Medulla oblongata (tissue), 1 donor: ENCODE measurements around the gene PTPN18.

ENCODE experiments used
- DNase-seq: peaks from one replicate; pipeline ENCODE4 v3.0.0-alpha.2; 2015; ENCODE audit errors: extremely low spot score

Gene PTPN18

DNA sequence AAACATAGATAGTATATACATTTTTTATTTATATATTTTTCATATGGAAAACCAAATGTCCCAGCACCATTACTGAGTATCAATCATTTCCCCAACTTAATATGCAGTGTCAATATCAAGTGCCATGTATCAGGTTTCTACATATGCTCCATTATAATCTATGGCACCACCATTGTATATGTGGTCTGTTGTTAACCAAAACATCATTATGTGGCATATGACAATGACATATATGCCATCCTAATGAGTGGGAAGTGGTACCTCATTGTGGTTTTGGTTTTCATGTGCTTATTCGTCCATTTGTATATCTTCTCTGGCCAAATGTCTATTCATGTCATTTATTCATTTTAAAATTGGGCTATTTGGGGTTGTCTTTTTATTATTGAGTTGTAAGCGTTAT is 9.2 kb downstream of the PTPN18 start:
- DNase-seq = no peak

DNA sequence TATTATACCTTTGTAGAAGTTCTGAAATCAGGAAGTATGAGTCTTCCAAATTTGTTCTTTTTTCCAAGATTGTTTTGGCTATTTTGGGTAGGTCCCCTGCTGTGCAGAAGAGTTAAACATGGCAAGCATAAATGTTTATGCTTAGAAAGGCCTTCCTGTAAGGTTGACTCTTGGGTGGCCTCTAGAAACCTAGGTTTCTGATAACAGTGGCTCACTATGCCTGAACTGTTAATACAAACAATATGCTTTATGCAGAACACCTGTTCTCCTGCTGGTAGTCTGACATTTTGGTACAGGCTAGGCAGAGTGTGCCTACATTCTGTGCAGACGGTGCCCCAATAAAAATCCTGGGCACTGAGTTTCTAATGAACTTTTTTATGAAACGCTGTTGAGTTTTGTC is 10.1 kb downstream of the PTPN18 start:
- DNase-seq = no peak

DNA sequence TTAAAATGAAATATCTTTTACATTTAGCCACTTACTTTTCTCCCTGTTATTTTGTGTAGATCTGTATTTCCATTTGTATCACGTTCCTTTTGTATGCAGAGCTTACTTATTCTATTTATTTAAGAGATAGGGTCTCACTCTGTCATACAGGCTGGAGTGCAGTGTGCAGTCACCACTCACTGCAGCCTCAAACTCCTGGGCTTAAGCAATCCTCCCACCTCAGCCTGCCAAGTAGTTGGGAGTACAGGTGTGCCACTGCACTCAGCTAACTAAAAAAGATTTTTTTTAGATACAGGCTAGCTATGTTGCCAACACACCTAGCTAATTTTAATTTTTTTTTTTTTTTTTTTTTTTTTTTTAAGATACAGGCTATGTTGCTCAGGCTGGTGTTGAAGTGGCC is 10.9 kb downstream of the PTPN18 start:
- no peak for DNase-seq

DNA sequence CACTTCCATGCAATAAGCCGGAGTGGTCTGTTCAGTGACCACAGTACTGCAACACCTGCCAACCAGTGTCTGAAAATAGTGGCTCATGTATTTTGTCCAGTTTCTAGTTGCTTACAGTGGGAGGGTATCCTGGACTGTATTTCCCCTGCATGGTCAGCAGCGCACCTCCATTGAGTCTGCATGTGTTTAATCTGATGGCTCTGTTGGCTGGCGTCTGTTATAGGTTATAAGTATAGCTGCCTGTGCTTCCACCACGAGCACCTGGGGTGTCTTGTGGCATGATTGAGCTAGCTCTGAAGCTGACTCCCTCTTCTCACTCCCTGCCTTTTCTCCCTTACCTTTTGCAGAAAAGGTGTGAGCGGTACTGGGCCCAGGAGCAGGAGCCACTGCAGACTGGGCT is 12.9 kb downstream of the PTPN18 start:
- DNase-seq = no peak

DNA sequence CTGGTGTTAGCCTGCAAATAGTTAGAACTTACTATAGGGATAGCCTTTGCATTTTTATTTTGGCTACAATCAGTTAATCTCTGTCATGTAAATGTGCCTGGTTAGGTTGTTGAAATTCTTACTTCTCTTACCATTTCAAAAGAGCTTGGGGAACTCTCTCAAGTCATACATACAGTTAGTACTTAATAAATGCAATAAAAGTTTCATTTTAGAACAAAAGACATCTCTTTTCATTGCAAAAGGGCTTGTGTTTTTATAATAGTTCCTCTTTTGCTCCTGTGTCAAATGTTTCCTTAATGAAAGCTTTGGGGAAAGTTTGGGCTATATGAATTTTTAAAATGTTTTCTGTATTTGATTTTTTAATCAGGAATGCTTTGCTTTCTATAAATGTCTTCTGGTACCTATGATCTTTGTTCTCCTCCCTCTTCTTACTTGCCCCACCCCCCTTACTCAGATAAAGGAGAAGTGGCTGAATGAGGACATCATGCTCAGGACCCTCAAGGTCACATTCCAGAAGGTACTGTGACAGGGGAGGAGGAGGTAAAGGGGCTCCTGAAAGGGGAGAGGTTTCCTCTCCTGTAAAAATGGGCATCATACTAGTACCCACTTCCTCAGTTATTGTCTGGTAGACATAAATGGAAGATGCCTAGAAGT is 13.6 kb downstream of the PTPN18 start:
- no peak for DNase-seq

DNA sequence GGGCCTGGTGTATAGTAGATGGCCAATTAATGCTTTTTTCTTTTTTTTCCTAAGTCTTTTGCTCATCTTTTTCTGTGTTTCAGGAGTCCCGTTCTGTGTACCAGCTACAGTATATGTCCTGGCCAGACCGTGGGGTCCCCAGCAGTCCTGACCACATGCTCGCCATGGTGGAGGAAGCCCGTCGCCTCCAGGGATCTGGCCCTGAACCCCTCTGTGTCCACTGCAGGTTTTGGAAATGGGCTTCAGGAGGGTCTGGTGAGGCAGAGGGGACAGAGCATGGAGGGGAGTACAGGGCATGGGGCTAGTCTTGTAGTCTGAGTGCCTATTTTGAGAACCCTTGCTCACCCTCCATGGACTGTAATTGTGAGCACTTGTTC is 14.1 kb downstream of the PTPN18 start:
- DNase-seq = no peak

DNA sequence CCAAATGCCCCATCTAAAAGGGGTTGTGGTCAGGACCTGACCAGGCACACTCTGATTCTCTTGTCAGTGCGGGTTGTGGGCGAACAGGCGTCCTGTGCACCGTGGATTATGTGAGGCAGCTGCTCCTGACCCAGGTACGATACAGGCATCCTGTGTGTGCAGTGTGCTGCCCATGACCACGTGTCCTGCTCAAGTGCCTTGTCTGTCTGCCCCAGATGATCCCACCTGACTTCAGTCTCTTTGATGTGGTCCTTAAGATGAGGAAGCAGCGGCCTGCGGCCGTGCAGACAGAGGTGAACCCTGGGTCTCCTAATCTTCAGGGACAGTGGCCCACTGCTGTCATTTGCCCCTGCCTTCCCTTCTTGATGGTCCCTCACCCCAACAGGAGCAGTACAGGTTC is 14.6 kb downstream of the PTPN18 start:
- DNase-seq = no peak

DNA sequence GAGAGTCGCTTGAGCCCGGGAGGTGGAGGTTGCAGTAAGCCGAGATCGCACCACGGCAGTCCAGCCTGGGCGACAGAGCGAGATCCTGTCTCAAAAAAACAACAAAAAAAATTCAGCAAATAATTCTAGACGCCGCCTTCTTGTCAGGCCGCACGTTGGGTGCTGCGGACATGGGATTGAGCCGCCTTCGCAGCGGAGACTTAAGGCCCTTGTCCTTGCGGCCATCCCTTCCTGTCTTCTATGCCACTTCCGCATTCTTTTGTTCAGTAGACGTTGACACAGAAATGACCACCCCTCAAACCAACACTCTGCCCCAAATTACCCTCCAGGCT is 15.8 kb downstream of the PTPN18 start:
- no peak for DNase-seq

DNA sequence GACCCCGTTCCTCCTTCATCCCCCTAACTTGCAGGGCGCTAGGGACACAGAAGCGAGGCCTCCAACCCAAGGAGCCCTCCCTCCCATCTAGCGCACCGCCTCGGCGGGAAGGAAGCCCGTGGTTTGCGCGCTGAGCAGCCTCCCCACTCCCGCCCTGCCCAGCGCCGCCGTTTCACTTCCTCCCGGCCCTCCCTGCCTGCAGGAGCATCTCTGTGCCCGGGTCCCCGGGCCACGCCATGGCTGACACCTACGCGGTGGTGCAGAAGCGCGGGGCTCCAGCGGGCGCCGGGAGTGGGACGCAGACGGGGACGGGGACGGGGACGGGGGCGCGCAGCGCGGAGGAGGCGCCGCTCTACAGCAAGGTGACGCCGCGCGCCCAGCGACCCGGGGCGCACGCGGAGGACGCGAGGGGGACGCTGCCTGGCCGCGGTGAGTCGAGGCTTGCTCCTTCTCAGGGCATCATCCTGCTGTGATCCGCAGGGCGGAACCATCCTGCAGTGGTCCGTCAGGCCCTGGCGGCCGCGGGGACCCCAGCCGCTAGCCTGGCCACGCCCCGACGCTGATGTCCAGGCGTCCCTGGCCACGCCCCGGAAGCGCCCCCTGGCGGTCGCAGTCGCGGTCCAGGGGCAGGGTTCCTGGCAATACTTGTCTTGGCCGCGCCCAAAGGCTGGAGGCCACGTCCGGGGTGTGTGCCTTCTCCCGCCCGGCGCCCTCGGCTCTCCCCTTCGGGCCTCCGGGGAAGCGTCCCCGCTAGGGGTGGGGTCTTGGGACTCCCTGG is 16.4 kb downstream of the PTPN18 start:
- DNase-seq = peak; percentile 87

DNA sequence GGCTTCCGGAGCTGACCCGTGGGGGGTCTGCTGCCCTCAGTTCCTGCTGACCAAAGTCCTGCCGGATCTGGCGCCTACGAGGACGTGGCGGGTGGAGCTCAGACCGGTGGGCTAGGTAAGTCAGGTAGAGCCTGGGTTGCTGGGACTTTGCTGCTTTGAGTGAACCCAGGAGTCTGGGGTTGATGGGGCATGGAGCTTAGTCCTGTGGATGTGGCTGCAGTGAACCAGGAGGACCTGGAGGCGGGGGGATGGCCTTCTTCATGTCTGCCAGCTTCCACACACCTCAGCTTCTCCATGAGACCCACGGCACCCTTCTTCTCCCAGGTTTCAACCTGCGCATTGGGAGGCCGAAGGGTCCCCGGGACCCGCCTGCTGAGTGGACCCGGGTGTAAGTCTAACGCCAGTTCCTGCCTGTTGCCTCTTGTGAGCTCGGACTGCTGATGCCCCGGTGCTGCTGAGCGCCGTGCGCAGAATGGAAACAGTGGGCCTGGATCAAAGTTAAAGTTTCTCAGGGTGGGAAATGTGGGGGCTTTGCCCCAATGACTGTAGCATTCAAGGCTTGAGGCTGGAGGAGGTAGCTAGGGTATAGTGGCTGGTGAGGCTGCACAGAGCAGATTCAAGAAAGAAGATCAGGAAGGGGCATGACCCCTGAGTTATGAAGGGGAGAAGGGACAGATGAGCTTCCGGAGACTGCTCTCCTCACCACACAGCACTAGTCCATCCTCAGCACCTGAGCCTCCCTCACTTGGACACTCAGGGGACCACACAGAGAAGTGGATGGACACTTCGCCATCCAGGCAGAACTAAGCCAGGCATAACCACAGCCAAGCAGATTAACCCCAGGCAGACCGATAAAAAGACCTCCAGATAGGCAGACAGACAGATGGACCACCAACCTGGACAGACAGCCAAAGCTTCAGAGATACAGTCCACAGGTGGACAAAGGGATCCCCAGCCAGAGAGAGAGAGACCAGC is 17.3 kb downstream of the PTPN18 start:
- no peak for DNase-seq

DNA sequence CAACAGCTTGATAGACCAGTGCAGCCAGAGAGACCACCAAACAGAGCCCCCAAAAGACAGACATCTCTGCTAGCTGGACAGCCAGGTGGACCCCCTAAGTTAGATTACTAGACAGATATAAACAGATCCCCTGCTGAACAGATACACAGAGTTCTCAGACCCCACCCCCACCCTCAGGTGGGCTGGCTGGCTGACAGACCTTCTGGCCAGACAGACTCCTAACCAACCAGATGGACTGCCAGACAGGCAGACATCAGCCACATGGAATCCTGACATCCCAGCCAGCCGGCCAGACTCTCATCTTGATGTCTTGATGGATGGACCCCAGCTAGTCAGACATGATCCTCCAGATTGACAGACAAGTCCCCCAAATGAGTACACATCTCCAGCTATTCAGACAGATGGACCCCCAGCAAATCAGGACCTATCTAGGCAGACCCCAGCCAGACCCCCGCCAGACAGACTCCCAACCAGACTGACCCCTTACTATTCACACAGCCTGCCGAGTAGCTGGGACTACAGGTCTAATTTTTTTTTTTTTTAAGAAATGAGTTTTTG is 18.0 kb downstream of the PTPN18 start:
- DNase-seq = no peak

DNA sequence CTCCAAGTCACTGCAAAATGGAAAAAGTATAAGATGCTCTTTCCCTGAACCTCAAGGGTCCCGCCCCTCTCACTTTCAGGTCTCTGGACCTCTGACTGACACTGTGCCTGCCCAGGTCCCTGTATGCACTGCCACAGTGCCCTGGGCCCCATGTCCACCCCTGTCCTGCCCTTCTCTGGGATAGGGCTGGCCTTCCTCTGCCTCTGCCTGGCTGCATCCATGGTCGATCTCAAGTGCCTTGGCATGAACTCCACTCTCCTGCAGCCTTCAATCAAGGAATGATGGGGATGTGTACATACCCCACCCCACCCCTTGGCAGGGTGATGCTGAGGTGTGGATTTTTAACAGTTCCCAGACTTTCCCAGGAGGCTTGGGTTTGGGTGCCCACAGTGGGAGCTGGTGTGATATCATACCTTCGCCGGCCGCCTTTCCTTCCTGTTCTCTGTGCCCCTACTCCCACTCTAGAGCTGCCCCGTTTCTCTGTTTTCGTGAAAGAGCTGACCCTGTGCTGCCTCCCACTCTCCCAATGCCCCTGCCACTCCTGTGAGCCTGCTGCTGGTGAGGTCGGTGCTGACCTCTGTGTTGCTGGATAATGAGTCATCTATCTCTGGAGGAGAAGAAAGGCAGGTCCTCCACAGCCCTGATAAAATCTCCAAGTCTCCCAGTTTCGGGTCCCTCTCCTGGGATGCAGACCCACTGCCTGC is 18.9 kb downstream of the PTPN18 start:
- DNase-seq = no peak

DNA sequence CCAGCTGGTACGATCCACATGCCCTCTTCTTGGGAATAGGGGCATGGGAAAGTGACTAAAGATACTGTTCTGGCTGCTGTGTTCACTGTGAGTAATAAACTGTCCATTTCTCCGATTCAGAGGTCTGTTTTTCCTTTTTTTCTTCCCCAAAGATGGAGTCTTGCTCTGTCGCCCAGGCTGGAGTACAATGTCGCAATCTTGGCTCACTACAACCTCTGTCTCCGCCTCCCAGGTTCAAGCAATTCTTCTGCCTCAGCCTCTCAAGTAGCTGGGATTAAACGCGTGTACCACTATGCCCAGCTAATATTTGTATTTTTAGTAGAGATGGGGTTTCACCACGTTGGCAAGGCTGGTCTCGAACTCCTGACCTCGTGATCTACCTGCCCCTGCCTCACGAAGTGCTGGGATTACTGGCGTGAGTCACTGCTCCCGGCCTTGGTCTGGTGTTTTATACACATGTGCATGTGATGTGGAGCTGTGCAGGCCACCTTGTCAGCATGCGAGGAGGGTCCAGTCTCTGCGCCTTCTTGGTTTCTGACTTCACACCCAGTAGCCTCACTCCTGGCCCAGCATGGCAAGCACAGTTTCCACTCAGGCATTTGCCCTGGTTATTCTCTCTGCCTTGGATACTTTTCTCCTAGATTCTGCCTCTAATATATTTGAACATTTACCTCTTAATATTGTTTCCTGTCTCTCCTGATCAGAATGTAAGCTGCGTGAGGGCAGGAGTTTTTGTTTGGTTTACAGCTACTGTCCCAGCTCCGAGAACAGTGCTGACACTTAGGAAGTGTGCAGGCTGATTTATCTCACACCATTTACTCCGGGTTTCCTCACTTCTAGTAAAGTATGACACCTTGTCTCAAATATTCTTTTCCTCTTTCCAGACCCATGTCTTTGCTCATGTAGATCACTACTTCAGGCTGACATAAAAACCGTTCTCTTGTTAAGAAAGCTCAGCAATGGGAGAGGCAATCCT is 19.7 kb downstream of the PTPN18 start:
- no peak for DNase-seq

DNA sequence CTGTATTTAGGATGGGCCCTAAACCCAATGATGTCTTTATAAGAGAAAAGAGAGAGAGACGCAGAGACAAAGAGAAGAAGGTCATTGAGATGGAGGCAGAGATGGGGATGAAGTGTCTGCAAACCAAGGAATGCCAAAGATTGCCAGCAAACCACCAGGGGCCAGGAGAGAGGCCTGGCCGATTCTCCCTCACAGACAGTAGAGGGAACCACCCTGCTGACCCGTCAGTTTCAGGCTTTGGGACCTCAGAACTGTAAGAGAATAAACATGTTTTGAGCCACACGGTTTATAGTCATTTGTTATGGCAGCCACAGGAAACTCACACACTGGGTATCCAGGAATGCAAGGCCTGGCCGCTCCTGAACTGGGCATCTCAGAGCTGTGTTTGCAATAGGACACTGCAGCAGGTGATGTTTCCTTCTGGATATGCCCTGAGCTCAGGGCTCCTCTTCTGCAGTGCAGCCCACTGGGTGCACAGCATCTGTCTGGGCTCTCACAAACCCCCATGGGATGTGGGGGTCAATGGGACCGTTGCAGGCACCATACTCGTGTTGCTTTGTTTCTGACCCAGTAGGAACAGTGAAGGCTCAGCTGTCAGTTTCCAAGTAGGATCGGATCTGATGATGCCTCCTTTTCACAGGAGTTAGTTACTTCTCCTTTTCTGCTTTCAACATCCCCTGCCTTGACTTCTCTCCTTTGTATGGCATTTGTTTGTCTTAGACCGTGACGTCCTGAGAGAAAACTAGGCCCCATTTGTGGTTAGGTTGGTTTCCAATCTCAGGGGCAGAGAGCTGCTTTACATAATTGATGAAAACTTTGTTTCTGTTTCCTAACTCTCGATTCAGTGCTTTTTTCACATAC is 20.8 kb downstream of the PTPN18 start:
- no peak for DNase-seq

DNA sequence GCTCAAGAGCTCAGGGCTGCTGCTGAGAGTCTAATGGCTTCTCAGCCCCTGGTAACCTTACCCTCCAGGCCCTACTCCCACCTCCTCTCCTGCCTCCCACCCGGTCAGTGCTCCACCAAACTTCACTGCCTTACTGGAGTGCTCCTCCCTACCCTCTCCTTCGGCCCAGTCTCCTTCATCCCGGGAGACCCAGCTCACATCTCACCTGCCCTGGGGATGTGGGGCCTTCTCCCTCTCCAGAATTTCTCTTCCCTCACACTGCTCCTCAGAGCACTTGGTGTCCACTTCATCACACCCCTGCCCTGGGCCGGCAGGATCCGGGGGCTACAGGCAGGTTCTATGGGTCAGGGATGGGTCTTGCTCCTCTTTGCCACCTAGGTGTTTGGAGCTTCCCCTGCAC is 21.6 kb downstream of the PTPN18 start:
- no peak for DNase-seq

DNA sequence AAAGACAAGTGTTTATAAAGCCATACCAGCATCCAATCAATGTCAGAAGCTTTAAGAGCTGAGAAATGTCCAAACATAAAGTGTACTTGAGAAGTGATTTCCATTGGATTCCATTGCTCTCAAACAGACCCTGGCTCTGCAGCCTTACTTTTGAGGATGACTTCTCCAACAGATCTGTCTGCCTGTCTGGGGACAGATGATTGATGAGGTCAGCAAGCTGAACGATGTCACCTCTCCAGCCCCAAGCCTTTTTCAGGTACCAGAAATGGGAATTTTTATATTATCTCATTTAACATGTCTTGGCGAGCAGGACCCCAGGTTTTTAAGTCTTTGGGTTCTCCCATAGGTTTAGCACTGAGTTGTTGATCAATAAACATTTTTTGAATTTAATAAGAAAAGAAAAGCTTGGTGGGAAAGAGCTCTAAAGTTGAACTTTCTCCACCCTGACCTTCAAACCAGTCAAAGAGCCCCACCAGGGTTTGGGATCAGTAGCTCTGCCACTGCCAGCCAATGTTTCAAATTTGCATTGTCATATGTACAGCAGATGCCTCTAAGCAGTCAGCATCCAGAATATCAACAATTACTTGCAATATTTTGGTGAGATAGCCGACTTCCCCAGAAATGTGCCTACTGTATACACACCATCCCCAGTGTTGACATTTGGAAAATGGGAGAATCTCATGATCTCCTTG is 22.5 kb downstream of the PTPN18 start:
- DNase-seq = no peak

DNA sequence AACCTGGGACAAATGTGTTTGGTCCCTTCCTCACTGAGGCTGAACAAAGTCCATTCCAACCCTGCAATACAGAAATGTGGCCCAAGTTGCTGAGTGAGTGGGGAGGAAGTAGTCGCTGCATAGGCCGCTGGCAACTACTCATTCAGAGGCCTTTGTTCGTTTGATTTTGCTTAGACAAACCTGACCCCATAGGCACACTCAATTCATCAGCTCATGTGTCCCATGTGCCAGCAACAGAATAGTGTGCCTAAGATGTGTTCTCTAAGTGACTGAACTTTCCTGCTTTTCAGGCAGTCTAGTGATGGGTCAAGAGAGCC is 23.0 kb downstream of the PTPN18 start:
- no peak for DNase-seq

DNA sequence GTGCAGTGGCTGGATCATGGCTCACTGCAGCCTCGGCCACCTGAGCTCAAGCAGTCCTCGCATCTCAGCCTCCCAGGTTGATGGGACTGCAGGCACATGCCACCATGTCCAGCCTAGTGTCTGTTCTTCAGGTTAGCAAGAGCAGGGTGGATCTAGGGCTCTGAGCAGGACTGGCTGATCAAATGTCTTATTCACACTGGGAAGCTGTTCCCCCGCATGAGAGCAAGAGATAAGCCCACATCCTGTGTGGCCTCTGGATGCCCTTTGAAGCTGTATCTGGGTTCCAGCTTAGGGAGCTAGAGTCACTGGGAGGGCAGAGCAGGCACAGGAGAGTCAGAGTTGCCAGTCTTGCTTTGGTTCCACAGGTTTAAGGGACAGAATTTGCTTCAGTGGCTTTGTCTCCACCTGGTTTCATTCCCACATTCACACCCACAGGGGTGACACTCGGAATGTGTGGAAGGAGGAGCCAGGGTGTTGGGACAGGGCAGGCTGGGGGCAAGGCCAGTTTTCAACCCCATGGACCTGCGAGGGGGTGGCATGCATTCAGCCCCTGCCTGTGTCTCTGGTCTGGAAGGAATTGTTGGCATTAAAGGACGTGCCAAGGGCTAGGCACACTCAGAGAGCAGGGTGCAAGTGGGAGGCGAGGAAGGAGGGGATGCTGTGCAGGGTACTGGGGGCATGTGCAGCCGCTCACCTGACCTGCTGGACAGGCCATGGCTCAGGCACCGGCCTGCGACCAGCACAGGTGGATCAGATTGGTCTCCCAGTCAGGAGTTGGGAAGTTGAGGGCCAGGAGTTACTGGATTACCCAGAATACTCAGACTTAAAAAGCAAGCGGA is 24.5 kb downstream of the PTPN18 start:
- DNase-seq = no peak
